ENCODE results near the gene ARHGDIG.
"Not testable (repeated sequence)": the region's sequence is repeated elsewhere in the genome, so short reads cannot be mapped to it uniquely, and the experiment has no call there.

The ARHGDIG gene

DNA sequence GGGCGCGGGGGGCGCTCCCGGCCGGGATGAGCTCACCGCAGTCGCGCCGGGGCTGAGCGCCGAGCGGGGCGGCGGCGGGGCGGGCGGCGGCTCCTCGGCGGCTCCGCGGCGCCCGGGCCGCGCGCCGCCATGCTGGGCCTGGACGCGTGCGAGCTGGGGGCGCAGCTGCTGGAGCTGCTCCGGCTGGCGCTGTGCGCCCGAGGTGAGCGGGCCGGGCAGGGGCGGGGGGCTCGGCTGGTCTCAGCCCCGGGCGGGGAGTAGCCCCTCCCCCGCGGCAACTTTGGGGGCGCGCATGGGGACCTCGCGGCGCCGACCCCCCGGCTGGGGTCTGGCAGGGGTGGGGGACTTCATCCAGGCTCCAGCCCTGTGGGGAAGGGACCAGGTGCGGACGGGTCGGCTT lies at the start of gene ARHGDIG:
ARHGDIG (plus strand) TSS at position 40 of the 400 bp plus-strand sequence; CDS start at position 130, 90 bp downstream.
- no peak for DNase-seq (ENCODE audit: low spot score)

DNA sequence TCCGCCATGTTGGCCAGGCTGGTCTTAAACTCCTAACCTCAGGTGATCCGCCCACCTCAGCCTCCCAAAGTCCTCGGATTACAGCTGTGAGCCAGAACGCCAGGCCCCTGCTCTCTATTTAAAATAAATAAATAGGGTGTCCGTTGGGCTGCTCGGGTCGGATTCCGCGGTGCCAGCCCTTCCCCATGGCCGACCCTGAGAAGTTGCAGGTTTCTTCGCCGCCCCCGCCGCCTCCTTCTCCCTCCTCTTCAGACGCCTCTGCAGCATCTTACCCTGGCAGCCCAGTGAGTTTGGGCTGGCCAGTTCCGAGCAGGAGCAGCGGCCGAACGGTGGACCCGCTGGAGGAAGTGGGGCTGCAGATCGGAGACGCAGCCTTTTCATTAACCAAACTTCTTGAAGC lies 49.4 kb upstream of the ARHGDIG start:
- no peak for DNase-seq (ENCODE audit: low spot score)

DNA sequence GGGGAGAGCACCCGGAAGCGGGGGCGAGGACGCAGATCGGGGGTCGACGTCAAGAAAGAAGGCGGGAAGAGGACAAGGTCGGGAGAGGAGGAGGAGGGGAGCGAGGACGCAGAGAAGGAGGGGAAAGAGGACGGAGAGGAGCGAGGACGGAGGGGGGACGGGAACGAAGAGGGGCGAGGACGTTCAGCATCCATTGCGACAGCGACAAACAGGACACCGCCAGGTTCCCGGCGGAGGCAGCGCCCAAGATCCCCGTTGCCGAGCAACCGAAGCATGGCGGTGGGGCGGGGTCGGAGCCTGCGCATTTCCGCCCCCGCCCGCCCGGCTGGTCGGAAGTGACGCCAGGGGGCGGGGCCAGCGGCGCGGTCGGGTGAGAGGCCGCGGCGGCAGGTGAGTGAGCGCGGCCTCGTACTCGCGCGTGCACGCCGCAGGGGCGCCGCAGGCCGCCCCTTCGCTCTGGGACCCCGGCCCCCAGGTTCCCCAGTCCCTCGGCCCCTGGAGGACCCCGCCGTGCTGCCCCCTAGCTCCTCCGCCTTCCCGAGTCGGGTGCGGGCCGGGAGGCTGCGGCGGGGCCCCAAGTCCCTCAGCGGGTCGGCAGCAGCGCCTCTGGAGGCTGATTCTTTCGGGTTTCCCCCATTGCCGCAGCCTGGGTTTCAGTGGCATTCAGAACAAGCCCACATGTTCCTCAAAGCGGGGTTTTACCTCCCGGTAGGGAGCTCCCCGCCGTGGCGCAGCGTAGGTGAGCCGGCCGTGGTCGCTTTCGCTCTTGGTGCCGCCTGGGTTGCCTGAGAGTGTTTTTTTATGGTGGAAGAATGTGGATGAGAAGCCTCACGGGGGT lies 45.7 kb upstream of the ARHGDIG start, which contains the start of gene FAM234A:
FAM234A (plus strand) TSS at position 354 of the 838 bp plus-strand sequence. CDS start 19,593 bp downstream, outside the sequence.
- DNase-seq (ENCODE audit: low spot score), result peak; percentile 96

DNA sequence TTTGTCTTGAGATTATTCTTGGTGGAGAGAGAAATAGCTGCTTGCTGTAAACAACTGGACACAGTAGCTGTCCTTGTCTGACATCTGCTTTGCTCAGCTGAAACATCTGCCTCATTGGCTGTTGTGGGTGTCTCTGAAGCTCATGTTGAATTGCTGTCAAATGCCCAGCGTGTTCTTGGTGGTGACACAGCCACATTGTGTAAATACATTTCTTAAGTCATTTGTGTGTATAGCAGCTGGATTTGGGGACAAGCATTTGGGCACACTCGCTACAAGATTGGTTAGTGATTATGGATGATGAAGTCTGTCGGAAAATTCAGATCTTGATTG lies 40.5 kb upstream of the ARHGDIG start:
- DNase-seq (ENCODE audit: low spot score), result no peak

DNA sequence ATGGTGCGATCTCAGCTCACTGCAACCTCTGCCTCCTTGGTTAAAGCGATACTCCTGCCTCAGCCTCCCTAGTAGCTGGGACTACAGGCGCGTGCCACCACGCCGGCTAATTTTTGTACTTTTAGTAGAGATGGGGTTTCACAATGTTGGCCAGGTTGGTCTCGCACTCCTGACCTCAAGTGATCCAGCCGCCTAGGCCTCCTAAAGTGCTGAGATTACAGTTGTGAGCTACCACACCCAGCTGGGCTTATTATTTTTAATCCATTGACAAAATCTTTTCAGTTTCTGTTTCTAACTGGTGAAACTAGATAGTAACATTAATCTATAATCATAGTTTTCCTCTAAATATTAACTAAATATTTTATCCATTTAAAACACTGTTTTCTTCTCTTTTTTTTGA lies 39.8 kb upstream of the ARHGDIG start:
- DNase-seq (ENCODE audit: low spot score), result no peak

DNA sequence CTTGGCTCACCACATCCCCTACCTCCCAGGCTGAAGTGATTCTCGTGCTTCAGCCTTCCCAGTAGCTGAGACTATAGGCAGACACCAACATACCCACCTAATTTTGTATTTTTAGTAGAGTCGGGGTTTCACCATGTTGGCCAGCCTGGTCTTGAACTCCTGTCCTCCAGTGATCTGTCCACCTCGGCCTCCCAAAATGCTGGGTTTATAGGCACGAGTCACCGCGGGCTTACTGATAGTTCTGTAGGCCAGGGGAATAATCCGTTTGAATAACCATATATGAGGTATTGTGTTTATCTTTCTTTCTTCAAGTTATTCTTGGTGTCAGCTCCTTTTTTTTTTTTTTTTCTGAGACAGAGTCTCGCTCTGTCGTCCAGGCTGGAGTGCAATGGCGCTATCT lies 38.1 kb upstream of the ARHGDIG start:
- no peak for DNase-seq (ENCODE audit: low spot score)

DNA sequence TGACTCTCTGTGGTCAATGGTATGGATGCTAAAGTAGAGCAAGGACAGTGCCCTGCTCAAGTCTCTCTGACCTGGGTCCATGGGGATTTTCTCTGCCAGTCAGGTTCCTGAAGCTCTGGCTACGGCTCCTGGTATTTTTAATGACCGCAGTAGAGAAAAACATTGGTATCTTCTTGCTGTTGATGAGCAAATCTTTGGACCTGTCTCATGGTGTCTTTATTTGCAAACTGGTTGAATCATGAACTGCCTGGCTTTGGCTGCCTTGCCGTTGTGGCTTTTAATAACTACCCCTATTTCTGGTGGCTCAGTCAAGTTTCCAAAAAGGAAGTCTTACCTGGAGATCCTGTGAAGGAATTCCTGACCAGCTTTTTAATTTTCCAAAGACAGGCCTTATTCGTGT lies 37.0 kb upstream of the ARHGDIG start:
- no peak for DNase-seq (ENCODE audit: low spot score)

DNA sequence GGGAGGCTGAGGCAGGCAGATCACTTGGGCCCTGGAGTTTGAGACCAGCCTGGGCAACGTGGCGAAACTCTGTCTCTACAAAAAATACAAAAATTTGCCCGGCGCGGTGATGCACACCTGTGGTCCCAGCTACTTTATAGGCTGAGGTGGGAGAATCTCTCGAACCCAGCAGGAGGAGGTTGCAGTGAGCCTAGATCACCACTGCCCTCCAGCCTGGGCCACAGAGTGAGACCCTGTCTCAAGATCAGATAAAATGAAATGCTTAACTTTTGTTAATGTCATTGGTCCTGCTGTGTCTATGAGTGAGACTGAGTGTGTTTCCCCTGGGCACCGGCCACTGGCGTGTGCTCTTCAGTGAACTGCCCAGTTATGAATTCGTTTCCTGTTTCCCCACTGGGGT lies 35.3 kb upstream of the ARHGDIG start:
- no peak for DNase-seq (ENCODE audit: low spot score)

DNA sequence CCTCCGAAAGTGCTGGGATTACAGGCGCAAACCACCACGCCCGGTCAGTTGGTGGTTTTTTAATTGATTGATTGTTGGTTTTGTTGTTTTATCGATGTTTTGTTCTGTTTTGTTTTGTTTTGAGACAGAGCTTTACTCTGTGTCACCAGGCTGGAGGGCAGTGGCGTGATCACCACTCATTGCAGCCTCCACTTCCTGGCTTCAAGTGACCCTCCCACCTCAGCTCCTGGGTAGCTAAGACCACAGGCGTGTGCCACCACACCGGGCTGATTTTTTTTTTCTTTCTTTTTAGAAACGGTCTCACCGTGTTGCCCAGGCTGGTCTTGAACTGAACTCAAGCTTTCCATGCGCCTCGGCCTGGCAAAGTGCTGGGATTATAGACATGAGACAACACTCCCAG lies 33.4 kb upstream of the ARHGDIG start:
- DNase-seq (ENCODE audit: low spot score), result no peak

DNA sequence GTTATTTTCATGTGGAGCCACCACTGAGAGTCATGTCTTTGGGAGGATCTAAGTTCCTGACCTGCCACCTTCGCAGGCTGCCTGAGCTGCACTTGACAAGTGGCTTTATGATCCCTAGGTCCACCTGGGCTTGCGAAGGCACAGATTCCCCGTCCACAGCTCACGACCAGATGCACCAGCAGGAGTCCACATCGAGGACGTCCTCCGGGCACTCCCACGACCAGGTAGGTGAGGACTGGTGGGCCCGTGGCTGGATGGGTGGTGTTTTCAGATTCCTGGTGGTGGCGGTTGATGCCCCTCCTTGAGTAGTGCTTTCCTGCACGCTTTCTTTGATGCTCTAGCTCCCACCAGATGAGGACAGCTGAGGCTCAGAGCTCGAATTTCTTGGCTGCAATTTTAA lies 31.0 kb upstream of the ARHGDIG start:
- DNase-seq (ENCODE audit: low spot score), result no peak

DNA sequence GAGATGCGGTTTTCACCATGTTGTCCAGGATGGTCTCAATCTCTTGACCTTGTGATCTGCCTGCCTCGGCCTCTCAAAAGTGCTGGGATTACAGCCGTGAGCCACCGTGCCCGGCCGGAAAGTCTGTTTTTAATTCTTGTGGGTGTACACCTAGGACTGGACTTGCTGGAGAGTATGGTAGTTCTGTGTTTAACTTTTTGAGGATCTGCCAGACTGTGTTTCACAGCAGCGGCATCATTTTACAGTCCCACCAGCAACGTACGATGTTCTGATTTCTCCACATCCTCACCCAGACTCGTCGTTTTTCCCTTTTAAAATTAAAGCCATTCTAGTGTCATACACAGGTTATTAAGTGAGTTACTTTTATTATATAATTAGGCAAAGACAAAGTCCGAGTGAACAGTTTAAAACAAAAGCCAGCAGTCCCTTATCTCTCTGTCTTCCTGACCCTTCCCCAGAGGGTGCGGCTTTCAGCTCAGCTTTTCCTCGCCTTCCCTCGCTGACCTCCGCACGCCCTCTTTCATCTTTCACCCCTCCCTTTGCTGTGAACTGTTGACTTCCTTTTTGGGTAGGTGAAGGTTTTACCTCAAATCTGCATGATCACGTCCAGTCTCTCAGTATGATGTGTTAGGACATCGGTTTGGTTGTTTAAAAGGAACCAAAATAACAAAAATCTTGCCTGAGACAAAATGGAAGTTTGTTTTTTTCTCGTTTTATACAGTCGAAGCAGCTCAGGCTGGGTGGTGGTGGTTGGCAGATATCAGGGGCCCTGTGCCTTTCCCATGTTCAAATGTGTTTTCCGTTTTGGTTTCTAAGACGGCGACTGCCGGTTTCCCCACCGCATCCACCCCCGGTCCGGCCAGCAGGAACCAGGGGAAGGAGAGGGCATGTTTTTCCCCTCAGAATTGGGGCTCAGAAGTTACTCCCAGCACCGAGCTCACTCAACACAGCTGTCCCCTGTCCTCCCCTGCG lies 27.7 kb upstream of the ARHGDIG start:
- DNase-seq (ENCODE audit: low spot score), result no peak

DNA sequence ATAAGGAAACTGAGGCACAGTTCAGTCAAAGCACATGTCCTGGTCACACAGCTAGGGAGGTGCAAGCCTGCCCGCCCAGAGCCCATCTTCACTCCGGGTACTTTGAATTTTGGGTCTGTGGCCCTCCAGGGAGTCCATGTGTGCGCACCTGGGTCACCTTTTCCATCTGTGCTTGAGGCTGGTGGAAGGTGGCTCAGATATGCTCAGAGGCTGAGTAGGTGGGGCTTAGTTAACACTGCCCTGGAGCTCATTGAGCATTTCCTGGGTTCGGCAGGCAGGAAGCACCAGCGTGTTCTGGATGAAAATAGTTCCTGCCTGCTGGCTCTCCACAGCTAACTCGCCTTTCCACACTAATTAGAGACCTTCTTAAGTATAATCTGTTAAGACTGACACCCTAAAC lies 26.6 kb upstream of the ARHGDIG start:
- DNase-seq (ENCODE audit: low spot score), result no peak

DNA sequence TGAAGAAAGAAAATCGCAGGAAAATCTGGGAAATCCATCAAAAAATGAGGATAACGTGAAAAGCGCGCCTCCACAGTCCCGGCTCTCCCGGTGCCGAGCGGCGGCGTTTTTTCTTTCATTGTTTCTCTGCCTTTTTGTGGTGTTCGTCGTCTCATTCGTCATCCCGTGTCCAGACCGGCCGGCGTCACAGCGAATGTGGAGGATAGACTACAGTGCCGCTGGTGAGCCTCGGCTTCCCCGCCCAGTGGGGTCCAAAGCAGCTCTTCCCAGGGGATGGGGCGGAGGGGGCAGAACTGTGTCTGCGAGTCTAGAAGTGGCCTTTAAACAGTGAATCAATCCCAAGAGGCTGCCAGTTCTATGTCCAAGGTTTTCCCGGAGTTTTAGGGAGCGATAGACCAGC lies 25.9 kb upstream of the ARHGDIG start:
- no peak for DNase-seq (ENCODE audit: low spot score)

DNA sequence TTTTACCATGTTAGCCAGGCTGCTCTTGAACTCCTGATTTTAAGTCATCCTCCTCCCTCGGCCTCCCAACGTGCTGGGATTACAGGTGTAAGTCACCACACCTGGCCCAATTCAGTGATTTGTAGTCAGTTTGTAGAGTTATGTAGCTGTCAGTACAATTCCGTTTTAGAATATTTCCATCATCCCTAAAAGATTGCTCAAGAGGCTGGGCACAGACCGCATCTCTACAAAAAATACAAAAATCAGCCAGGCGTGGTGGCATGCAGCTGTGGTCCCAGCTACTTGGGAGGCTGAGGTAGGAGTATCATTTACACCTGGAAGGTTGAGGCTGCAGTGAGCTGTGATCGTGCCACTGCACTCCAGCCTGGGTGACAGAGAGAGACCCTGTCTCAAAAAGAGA lies 25.2 kb upstream of the ARHGDIG start:
- DNase-seq (ENCODE audit: low spot score), result no peak

DNA sequence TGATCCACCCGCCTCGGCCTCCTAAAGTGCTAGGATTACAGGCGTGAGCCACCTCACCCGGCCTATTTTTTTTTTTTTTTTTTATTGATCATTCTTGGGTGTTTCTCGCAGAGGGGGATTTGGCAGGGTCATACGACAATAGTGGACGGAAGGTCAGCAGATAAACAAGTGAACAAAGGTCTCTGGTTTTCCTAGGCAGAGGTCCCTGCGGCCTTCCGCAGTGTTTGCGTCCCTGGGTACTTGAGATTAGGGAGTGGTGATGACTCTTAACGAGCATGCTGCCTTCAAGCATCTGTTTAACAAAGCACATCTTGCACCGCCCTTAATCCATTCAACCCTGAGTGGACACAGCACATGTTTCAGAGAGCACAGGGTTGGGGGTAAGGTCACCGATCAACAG lies 22.3 kb upstream of the ARHGDIG start:
- DNase-seq (ENCODE audit: low spot score), result not testable (repeated sequence)

DNA sequence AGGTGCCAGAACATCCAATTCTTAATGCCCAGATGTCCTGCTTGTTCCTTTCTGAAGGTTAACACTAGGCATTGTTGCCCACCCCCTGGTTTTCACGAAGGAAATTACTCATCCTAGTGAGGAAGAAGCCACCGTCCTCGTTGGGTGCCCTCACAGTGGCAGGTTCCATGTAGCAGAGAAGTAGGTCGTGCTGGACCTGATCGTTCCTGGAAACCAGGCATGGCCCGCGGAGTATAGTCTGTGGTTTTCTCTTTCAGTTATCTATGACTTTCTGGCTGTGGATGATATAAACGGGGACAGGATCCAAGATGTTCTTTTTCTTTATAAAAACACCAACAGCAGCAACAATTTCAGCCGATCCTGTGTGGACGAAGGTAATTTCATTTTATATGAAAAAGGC lies 21.2 kb upstream of the ARHGDIG start:
- no peak for DNase-seq (ENCODE audit: low spot score)

DNA sequence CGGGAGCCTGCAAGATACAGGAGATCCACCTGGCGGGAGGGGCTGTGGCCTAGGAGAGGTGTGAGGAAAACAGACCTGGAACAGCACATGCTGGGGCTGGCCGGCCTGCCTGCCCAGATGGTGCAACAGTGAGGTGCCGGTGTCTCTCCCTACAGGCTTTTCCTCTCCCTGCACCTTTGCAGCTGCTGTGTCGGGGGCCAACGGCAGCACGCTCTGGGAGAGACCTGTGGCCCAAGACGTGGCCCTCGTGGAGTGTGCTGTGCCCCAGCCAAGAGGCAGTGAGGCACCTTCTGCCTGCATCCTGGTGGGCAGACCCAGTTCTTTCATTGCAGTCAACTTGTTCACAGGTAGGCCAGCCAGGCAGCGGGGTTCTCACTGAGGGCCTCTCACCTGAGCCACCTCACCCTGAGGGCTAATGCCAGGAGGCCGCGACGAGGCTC lies 20.6 kb upstream of the ARHGDIG start:
- no peak for DNase-seq (ENCODE audit: low spot score)

DNA sequence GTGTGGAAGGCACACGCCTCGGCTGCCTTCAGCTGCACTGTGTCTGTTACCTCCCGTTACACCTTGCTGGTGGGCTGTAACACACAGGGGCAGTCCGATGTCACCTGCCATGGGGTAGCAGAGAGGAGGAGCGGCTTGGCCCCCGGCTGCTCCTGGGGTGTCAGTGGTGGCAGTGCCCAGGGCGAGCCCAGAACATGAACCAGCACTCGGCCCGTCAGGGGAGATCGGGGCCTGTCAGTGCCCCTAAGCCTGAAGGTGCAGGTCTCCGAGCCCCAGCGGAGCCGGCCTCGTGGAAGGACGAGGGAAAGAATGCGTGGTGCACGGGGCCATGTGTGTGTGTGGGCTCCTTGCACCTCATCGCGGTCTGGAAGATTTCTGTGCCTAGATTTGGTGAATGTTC lies 20.1 kb upstream of the ARHGDIG start:
- no peak for DNase-seq (ENCODE audit: low spot score)

DNA sequence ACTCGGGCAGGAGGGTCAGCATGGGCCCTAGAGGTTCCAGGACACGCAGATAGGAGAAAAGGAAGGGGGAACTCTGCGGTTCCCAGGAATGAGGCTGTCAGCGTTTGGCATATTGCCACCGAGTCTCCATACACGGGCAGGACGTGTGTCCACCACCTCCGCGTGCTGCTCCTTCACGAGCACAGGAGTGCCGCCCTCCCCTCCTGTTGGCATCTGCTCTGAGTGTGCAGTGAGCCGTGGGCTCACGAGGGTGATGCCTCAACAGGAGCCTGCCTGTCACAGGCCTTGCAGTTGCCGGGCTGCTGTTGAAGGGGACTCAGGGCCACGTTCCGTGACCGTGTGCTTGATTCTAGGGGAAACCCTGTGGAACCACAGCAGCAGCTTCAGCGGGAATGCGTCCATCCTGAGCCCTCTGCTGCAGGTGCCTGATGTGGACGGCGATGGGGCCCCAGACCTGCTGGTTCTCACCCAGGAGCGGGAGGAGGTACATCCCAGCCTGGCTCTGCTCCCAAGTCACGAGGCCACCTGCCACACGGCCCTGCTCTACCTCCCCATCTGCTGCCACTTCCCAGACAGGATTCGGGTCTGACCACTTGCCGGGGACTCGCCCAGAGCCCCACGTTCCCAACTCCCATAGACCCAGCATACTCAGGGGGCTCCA lies 19.2 kb upstream of the ARHGDIG start:
- DNase-seq (ENCODE audit: low spot score), result no peak

DNA sequence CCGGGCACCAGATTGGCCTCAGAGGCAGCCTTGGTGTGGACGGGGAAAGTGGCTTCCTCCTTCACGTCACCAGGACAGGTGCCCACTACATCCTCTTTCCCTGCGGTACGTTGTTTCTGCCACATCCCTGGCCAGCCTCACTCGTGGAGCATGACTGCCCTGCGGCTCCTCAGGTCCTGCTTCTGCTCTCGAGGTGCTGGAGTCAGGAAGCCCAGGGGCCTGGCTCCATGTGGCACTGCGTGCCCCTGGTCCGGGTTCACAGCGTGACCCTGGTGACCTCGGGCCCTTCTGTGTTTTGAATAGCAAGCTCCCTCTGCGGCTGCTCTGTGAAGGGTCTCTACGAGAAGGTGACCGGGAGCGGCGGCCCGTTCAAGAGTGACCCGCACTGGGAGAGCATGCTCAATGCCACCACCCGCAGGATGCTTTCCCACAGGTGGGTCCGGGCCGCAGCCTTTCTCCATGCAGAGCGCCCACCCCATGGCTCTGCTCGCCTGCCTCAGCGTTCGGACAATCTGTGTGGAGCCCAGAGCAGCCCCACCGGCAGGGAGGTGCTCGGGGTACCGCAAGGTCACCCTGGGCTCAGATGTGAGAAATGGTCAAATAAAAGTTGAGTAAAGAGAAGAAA lies 18.2 kb upstream of the ARHGDIG start:
- DNase-seq (ENCODE audit: low spot score), result no peak

DNA sequence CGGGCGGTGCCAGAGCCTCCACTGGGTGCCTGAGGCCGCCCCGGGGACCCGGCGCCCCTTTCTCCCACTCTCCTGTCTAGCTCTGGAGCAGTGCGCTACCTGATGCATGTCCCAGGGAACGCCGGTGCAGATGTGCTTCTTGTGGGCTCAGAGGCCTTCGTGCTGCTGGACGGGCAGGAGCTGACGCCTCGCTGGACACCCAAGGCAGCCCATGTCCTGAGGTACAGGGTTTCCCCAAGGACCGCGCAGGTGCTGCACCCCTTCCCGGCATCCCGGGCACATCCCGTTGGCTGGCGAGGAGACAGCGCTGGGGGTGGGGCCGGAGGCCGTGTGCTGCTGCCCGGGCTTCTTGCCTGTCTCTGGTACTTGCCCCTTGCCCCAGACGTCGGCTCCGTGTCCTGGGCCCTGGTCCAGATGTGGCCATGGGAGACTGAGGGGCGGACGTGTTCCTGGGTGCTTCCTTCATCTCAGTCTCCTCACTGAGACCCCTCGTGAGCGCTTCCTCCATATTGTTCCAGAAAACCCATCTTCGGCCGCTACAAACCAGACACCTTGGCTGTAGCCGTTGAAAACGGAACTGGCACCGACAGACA lies 17.1 kb upstream of the ARHGDIG start:
- DNase-seq (ENCODE audit: low spot score), result no peak

DNA sequence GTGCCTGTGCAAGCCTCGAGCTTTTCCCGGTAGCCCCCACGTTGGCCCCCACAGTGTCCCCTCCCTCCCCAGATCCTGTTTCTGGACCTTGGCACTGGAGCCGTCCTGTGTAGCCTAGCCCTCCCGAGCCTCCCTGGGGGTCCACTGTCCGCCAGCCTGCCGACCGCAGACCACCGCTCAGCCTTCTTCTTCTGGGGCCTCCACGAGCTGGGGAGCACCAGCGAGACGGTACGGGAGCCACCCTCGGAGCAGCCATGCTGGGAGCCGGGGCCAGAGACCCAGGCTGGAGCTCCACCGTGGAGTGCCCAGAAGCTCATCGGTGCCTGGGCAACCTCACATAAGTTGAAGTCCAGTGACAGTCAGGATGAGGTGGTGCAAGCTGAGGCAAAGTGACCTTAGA lies 16.4 kb upstream of the ARHGDIG start:
- no peak for DNase-seq (ENCODE audit: low spot score)

All from ecto neural progenitor cell (in vitro differentiated cells).